B cell (primary cell): Measurements from ENCODE around the gene TRPV2. TPM values are rescaled to one million over a fixed set of nuclear protein-coding genes. Genes with fewer than 3 reads are reported as not detected.

ENCODE experiments used
- ATAC-seq: fragments of 200-7000 bp; cut with Tn5 transposase; one replicate; pipeline ENCODE4 v1.10.0; 2021; ENCODE audit warnings: low read depth, mild to moderate bottlenecking, moderate number of reproducible peaks, moderate library complexity
- CTCF ChIA-PET: fragments of 350-600 bp; sonication (Branson Sonifier 250); formaldehyde crosslinking; loops from one replicate; lab custom pipeline; 2021; ENCODE audit warnings: antibody characterized with exemption, inconsistent platforms; lab: Charles Lee
- POLR2A ChIA-PET: fragments of 350-600 bp; sonication (Branson Sonifier 250); formaldehyde crosslinking; loops from one replicate; lab custom pipeline; 2021; ENCODE audit warnings: antibody characterized with exemption; lab: Charles Lee
- DNase-seq: peaks from one replicate; pipeline ENCODE4 v3.0.0; 2013
- H2AFZ ChIP-seq: 2 replicates; pipeline ENCODE4 v1.6.1; 2012; ENCODE audit warnings: mild to moderate bottlenecking, low read depth, low read length; ENCODE audit not compliant: insufficient read depth, poor library complexity, severe bottlenecking
- H3K27ac ChIP-seq, 2 donors: 1 replicate in 1 of 2; 2 replicates in 1 of 2; pipeline ENCODE4 v1.5.1; 2012 to 2013; ENCODE audit warnings: low read length in 2 of 2, mild to moderate bottlenecking in 2 of 2, moderate library complexity in 1 of 2
- H3K27me3 ChIP-seq, 4 experiments: fragments of 200-600 bp in 1 of 4; sonication (generic) in 1 of 4; replicated peaks in 1 of 4; 1 replicate in 2 of 4; 2 replicates in 2 of 4; pipeline versions ENCODE4 v1.6.1 to v1.7.0; 2013 to 2016; ENCODE audit warnings: low read length in 3 of 4, mild to moderate bottlenecking in 2 of 4, mixed read lengths in 1 of 4, moderate library complexity in 1 of 4; ENCODE audit not compliant: insufficient read depth in 4 of 4, control insufficient read depth in 3 of 4; ENCODE audit errors: control extremely low read depth in 1 of 4
- H3K36me3 ChIP-seq, 2 experiments: replicated peaks in 1 of 2; 1 replicate in 1 of 2; 2 replicates in 1 of 2; pipeline versions ENCODE4 v1.6.1 to v1.7.1; 2013; ENCODE audit warnings: low read length in 1 of 2; ENCODE audit not compliant: insufficient read depth in 2 of 2, control insufficient read depth in 1 of 2; ENCODE audit errors: control extremely low read depth in 1 of 2, extremely low read depth in 1 of 2
- H3K4me1 ChIP-seq, 2 donors: fragments of 200-600 bp in 1 of 2; sonication (generic) in 1 of 2; 1 replicate in 1 of 2; 2 replicates in 1 of 2; pipeline versions ENCODE4 v1.5.1 to v1.6.1; 2013 to 2017; ENCODE audit warnings: low read length in 2 of 2; ENCODE audit not compliant: control insufficient read depth in 2 of 2, insufficient read depth in 2 of 2
- H3K4me2 ChIP-seq: replicated peaks from 2 replicates; pipeline ENCODE3; 2012; ENCODE audit warnings: mild to moderate bottlenecking, low read depth, low read length; ENCODE audit not compliant: poor library complexity, severe bottlenecking
- H3K4me3 ChIP-seq, 5 experiments: fragments of 200-600 bp in 1 of 5; sonication (generic) in 1 of 5; 1 replicate in 3 of 5; 2 replicates in 2 of 5; pipeline versions ENCODE4 v1.5.1 to v1.7.0; 2011 to 2016; ENCODE audit warnings: low read length in 4 of 5, mild to moderate bottlenecking in 4 of 5, low read depth in 2 of 5, control low read depth in 1 of 5, moderate library complexity in 1 of 5; ENCODE audit not compliant: insufficient read depth in 1 of 5; ENCODE audit errors: control extremely low read depth in 1 of 5, extremely low read depth in 1 of 5
- H3K79me2 ChIP-seq: fragments of 200-600 bp; sonication (generic); one replicate; pipeline ENCODE4 v1.6.0; 2016; ENCODE audit warnings: low read length; ENCODE audit not compliant: control insufficient read depth, insufficient read depth
- H3K9ac ChIP-seq: fragments of 200-600 bp; sonication (generic); 2 replicates; pipeline ENCODE4 v1.6.1; 2017; ENCODE audit warnings: mild to moderate bottlenecking, low read length, moderate library complexity
- H3K9me3 ChIP-seq, 3 donors: one replicate each; pipeline versions ENCODE4 v1.6.1 to v1.7.1; 2013; ENCODE audit warnings: low read length in 2 of 3; ENCODE audit not compliant: control insufficient read depth in 2 of 3, insufficient read depth in 1 of 3; ENCODE audit errors: control extremely low read depth in 1 of 3
- H4K20me1 ChIP-seq: 2 replicates; pipeline ENCODE4 v1.6.0; 2012; ENCODE audit warnings: mild to moderate bottlenecking, low read length; ENCODE audit not compliant: insufficient read depth, control insufficient read depth, poor library complexity, severe bottlenecking
- H3K27ac Mint-ChIP-seq: one replicate; pipeline ENCODE4 v1.8.0; 2021; ENCODE audit warnings: mixed read lengths
- H3K27me3 Mint-ChIP-seq: one replicate; pipeline ENCODE4 v1.8.0; 2021; ENCODE audit warnings: mixed read lengths
- H3K4me1 Mint-ChIP-seq: one replicate; pipeline ENCODE4 v1.8.0; 2021; ENCODE audit warnings: mixed read lengths
- H3K4me3 Mint-ChIP-seq: one replicate; pipeline ENCODE4 v1.8.0; 2021; ENCODE audit warnings: mixed read lengths
- H3K9me3 Mint-ChIP-seq: one replicate; pipeline ENCODE4 v1.8.0; 2022; ENCODE audit warnings: mixed read lengths; ENCODE audit not compliant: insufficient read depth
- CTCF ChIP-seq: fragments of 200-600 bp; IDR thresholded peaks from one replicate; pipeline ENCODE4 v1.8.0; 2022; ENCODE audit warnings: antibody characterized with exemption, mild to moderate bottlenecking
- EZH2 ChIP-seq: IDR thresholded peaks from 2 replicates; pipeline ENCODE4 v1.6.1; 2012; ENCODE audit warnings: borderline replicate concordance, low read depth, mild to moderate bottlenecking, moderate library complexity, low read length; ENCODE audit not compliant: insufficient read depth, poor library complexity, severe bottlenecking
- WGBS: methylation state at CpG from one replicate; pipeline ENCODE4 v1.1.5; 2013; ENCODE audit warnings: missing lambda C conversion rate; ENCODE audit not compliant: insufficient coverage; 5-methylcytosine and 5-hydroxymethylcytosine counted together
- intact Hi-C: fragments of 100-400 bp; cut with micrococcal nuclease; formaldehyde crosslinking; loops from one replicate; pipeline ENCODE4 v1.10.0; 2022
- polyA plus RNA-seq: library from polyadenylated mRNA; depleted of rRNA; stranded (reverse); fragments of >200 nt; gene quantifications from 2 replicates; pipeline ENCODE4 v1.2.3, GENCODE V29; 2012
- total RNA-seq, 2 donors: library from RNA; stranded (reverse); fragments of 120-200 nt in 1 of 2; gene quantifications; 1 replicate in 1 of 2; 2 replicates in 1 of 2; pipeline versions ENCODE4 v1.2.3 to v1.2.4, GENCODE V29; 2013 to 2022

TRPV2 gene
- total and polyA plus RNA-seq, 2 donors (not counting 1 experiment from before 2014, with no cell fraction given), result 58.6 to 89.0 TPM

- no peaks in the 10 kb centered on the region for H3K27me3 ChIP-seq
- no peaks in the 10 kb centered on the region for H3K36me3 ChIP-seq
- no peak overlapping the region for H3K4me2 ChIP-seq
- TF ChIP-seq EZH2, result no peak
- TF ChIP-seq CTCF, result no peak
- Mint-ChIP-seq H3K27me3 (peaks cover 4% of the 10 kb centered on the region), H3K27ac (no peak overlapping the region), H3K4me3 (no peak overlapping the region), H3K9me3 (no peaks in the 10 kb centered on the region), H3K4me1 (no peaks in the 10 kb centered on the region)
- H3K79me2 ChIP-seq, result no peaks in the 10 kb centered on the region
- WGBS, result 95% methylated on average over 5 of the region's 6 CpGs
- intact Hi-C loops, result no loop called here
- H3K4me3 ChIP-seq, result no peak overlapping the region
- H3K9ac ChIP-seq, result no peak overlapping the region
- no peaks in the 10 kb centered on the region for H3K4me1 ChIP-seq
- POLR2A ChIA-PET, result no interaction called here
- no peak for ATAC-seq
- no peak overlapping the region for H3K27ac ChIP-seq
- no peaks in the 10 kb centered on the region for H3K9me3 ChIP-seq
- no peak for DNase-seq
- no peak overlapping the region for H2AFZ ChIP-seq
- H4K20me1 ChIP-seq, result no peaks in the 10 kb centered on the region
- CTCF ChIA-PET, result no interaction called here
Observed at GRCh38 chr17:16480995-16481394, 65.6 kb downstream of the TRPV2 start.

GRCh38 chr17:16482253-16482652 lies 66.9 kb downstream of the TRPV2 start:
- WGBS, result 88% methylated on average over 8 of the region's 8 CpGs

More at GRCh38 chr17:16482253-16482652, 66.9 kb downstream of the TRPV2 start:
- H2AFZ ChIP-seq, result no peak overlapping the region
- TF ChIP-seq EZH2, result no peak
- TF ChIP-seq CTCF, result no peak
- no peak overlapping the region for H3K27ac ChIP-seq
- no peak overlapping the region for H3K9ac ChIP-seq
- no peaks in the 10 kb centered on the region for H3K9me3 ChIP-seq
- H3K27me3 ChIP-seq, result no peaks in the 10 kb centered on the region
- H3K4me3 ChIP-seq, result no peak overlapping the region
- POLR2A ChIA-PET, result no interaction called here
- CTCF ChIA-PET, result no interaction called here
- ATAC-seq (no peak), DNase-seq (no peak)
- H3K4me2 ChIP-seq, result no peak overlapping the region
- no peaks in the 10 kb centered on the region for H3K4me1 Mint-ChIP-seq
- intact Hi-C loops, result no loop called here
- no peaks in the 10 kb centered on the region for H3K9me3 Mint-ChIP-seq
- H3K27me3 Mint-ChIP-seq, result peaks cover 4% of the 10 kb centered on the region
- H3K79me2 ChIP-seq, result no peaks in the 10 kb centered on the region
- H3K4me1 ChIP-seq, result no peaks in the 10 kb centered on the region
- no peaks in the 10 kb centered on the region for H4K20me1 ChIP-seq
- H3K36me3 ChIP-seq, result no peaks in the 10 kb centered on the region
- no peak overlapping the region for H3K27ac Mint-ChIP-seq
- no peak overlapping the region for H3K4me3 Mint-ChIP-seq
